SK-N-SH (cell line): ENCODE data around the gene ARID4B. TPM values are rescaled to one million over a fixed set of nuclear protein-coding genes. Genes with fewer than 3 reads are reported as not detected.

Experiments
- CTCF ChIA-PET: fragments of 300-600, 350-600 bp; formaldehyde crosslinking; extraction: SDS; loops from one replicate; lab custom pipeline; 2021; lab: Yijun Ruan, JAX
- POLR2A ChIA-PET: fragments of 350-600 bp; sonication (Branson Sonifier 250); formaldehyde crosslinking; extraction: SDS; loops from one replicate; lab custom pipeline; 2020; ENCODE audit warnings: antibody characterized with exemption, inconsistent platforms; lab: Yijun Ruan, JAX
- DNase-seq: peaks from one replicate; pipeline ENCODE4 v3.0.0; 2012
- H2AFZ ChIP-seq: fragments of 200-600 bp; sonication (generic); 2 replicates; pipeline ENCODE4 v1.8.1; 2016; ENCODE audit warnings: antibody characterized with exemption, mild to moderate bottlenecking, low read depth
- H3F3A ChIP-seq: fragments of 200-600 bp; sonication (generic); replicated peaks from 2 replicates; pipeline ENCODE3; 2016; ENCODE audit warnings: antibody characterized with exemption, mild to moderate bottlenecking; ENCODE audit not compliant: insufficient read depth
- H3K27ac ChIP-seq, 2 experiments: fragments of 200-500 bp in 1 of 2; fragments of 200-600 bp in 1 of 2; sonication (Bioruptor generic) in 1 of 2; sonication (generic), shearing (Covaris generic) in 1 of 2; 2 replicates each; pipeline versions ENCODE4 v1.5.1 to v1.6.1; 2014 to 2016; ENCODE audit warnings: low read depth in 2 of 2, inconsistent platforms in 1 of 2, low read length in 1 of 2, mild to moderate bottlenecking in 1 of 2, mixed read lengths in 1 of 2
- H3K27me3 ChIP-seq: fragments of 200-600 bp; sonication (generic), shearing (Covaris generic); 2 replicates; pipeline ENCODE4 v1.6.1; 2016; ENCODE audit warnings: mixed run types; ENCODE audit not compliant: insufficient read depth
- H3K36me3 ChIP-seq, 2 experiments: fragments of 200-500 bp in 1 of 2; fragments of 200-600 bp in 1 of 2; sonication (Bioruptor generic) in 1 of 2; sonication (generic) in 1 of 2; replicated peaks in 1 of 2; 2 replicates each; pipeline versions ENCODE3 to v1.5.1; 2014 to 2016; ENCODE audit warnings: low read length in 1 of 2, mild to moderate bottlenecking in 1 of 2; ENCODE audit not compliant: insufficient read depth in 2 of 2, control insufficient read depth in 1 of 2
- H3K4me1 ChIP-seq, 2 experiments: fragments of 200-500 bp in 1 of 2; fragments of 200-600 bp in 1 of 2; sonication (Bioruptor generic) in 1 of 2; sonication (generic), shearing (Covaris generic) in 1 of 2; 2 replicates each; pipeline versions ENCODE4 v1.5.1 to v1.6.1; 2014 to 2016; ENCODE audit warnings: low read depth in 1 of 2, low read length in 1 of 2, mixed run types in 1 of 2; ENCODE audit not compliant: insufficient read depth in 2 of 2, control insufficient read depth in 1 of 2
- H3K4me2 ChIP-seq: fragments of 200-600 bp; sonication (generic), shearing (Covaris generic); 2 replicates; pipeline ENCODE4 v1.6.1; 2017; ENCODE audit warnings: mixed run types
- H3K4me3 ChIP-seq, 2 experiments: fragments of 200-500 bp in 1 of 2; fragments of 200-600 bp in 1 of 2; sonication (Bioruptor generic) in 1 of 2; sonication (generic), shearing (Covaris generic) in 1 of 2; 2 replicates each; pipeline versions ENCODE4 v1.5.1 to v1.8.1; 2014 to 2016; ENCODE audit warnings: low read depth in 2 of 2, inconsistent platforms in 1 of 2, low read length in 1 of 2, mild to moderate bottlenecking in 1 of 2, mixed read lengths in 1 of 2, moderate library complexity in 1 of 2
- H3K79me2 ChIP-seq: fragments of 200-600 bp; sonication (generic); 2 replicates; pipeline ENCODE4 v1.8.1; 2017; ENCODE audit warnings: mild to moderate bottlenecking; ENCODE audit not compliant: insufficient read depth
- H3K9ac ChIP-seq: fragments of 200-600 bp; sonication (generic); 2 replicates; pipeline ENCODE4 v1.6.1; 2017; ENCODE audit warnings: mixed run types
- H3K9me2 ChIP-seq: fragments of 200-600 bp; sonication (generic); 2 replicates; pipeline ENCODE4 v1.6.1; 2017; ENCODE audit warnings: mixed run types
- H3K9me3 ChIP-seq: fragments of 200-600 bp; sonication (generic); 2 replicates; pipeline ENCODE4 v1.6.1; 2017; ENCODE audit warnings: mixed run types, mild to moderate bottlenecking, moderate library complexity
- H4K20me1 ChIP-seq: fragments of 200-600 bp; sonication (generic); 2 replicates; pipeline ENCODE4 v1.6.1; 2017; ENCODE audit warnings: mild to moderate bottlenecking, mixed run types; ENCODE audit not compliant: insufficient read depth
- CTCF ChIP-seq: fragments of 200-600 bp; sonication (generic); IDR thresholded peaks from 2 replicates; pipeline ENCODE4 v1.6.1; 2017; ENCODE audit warnings: antibody characterized with exemption, mild to moderate bottlenecking, moderate library complexity
- ELF1 ChIP-seq: IDR thresholded peaks from 2 replicates; pipeline ENCODE4 v1.4.0; 2012
- EP300 ChIP-seq, 2 experiments: IDR thresholded peaks; 2 replicates each; pipeline versions ENCODE4 v1.4.0 to v1.6.1; 2012; ENCODE audit warnings: borderline replicate concordance in 1 of 2, low read depth in 1 of 2, low read length in 1 of 2
- MAX ChIP-seq: IDR thresholded peaks from 2 replicates; pipeline ENCODE4 v1.4.0; 2012; ENCODE audit warnings: low read depth
- MEF2A ChIP-seq: IDR thresholded peaks from 2 replicates; pipeline ENCODE4 v1.4.0; 2012; ENCODE audit warnings: low read depth, borderline replicate concordance
- NFIC ChIP-seq: IDR thresholded peaks from 2 replicates; pipeline ENCODE4 v1.4.0; 2012; ENCODE audit warnings: borderline replicate concordance
- RAD21 ChIP-seq: IDR thresholded peaks from 2 replicates; pipeline ENCODE4 v1.6.1; 2012; ENCODE audit warnings: mild to moderate bottlenecking, low read length
- REST ChIP-seq: IDR thresholded peaks from 2 replicates; pipeline ENCODE4 v1.6.1; 2012; ENCODE audit warnings: mild to moderate bottlenecking, low read depth, low read length, moderate library complexity
- SMC3 ChIP-seq: IDR thresholded peaks from 2 replicates; pipeline ENCODE4 v1.6.1; 2012; ENCODE audit warnings: low read depth, low read length, improper control_type of control experiment
- TCF12 ChIP-seq: IDR thresholded peaks from 2 replicates; pipeline ENCODE4 v1.4.0; 2012
- USF1 ChIP-seq: IDR thresholded peaks from 2 replicates; pipeline ENCODE4 v1.4.0; 2012; ENCODE audit warnings: low read depth, borderline replicate concordance
- WGBS: methylation state at CpG from one replicate; pipeline ENCODE4 v1.1.6; 2017; ENCODE audit warnings: low lambda C conversion rate; 5-methylcytosine and 5-hydroxymethylcytosine counted together
- polyA plus RNA-seq, 3 experiments: library from polyadenylated mRNA; depleted of rRNA; stranded (reverse); fragments of >200 nt; gene quantifications; 2 replicates each; pipeline ENCODE4 v1.2.3, GENCODE V29; 2012
- TF ChIP-seq, protein P1 (sequence below): IDR thresholded peaks from 2 replicates; pipeline ENCODE4; 2012

Gene ARID4B
- polyA plus RNA-seq, 1 of the 3 experiments (the other 2 are of a cell fraction), result 4.4 TPM

DNA sequence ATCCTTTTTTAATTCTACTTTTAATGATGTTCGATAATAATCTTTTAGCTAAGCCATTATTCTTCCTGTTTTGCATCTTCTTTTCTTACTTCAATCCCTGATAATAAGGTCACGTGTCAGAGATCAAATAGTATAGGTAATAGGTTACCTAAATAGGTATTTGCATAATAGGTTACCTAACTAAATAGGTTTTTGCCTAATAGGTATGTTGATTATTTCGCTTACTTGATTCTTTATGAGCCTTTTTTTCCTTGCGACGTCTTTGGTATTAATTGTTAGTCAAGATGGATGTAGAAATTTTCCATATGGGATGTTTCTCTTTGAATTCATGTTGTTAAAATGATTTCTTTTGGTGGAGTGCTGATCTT, 2.9 kb upstream of the ARID4B start:
- TF ChIP-seq SMC3 (no peak), REST (no peak), MAX (no peak), EP300 (IDR thresholded peaks at IDR 0.05; ENCODE audit: borderline replicate concordance in 1 of 2, low read depth in 1 of 2, low read length in 1 of 2) (no peak), MEF2A (no peak), TCF12 (no peak), USF1 (no peak)
- TF ChIP-seq, all 33 proteins: peak for 0
- Histone ChIP-seq H3K4me2 (peak overlapping the region; percentile 85), H3K27ac (peak overlapping the region; percentile 0 to 96; a peak in 2 of 4 replicates), H3K9me3 (no peaks in the 10 kb centered on the region), H3K36me3 (peaks cover 17 to 28% of the 10 kb centered on the region in 2 experiments), H3K79me2 (peaks cover 87% of the 10 kb centered on the region), H3K9ac (peak overlapping the region; percentile 82; the same call in 1 of the 2 replicates), H3K4me1 (peaks cover 4 to 18% of the 10 kb centered on the region in 2 experiments; a peak in 2 of 4 replicates), H3F3A (peaks cover 19% of the 10 kb centered on the region), H3K27me3 (no peaks in the 10 kb centered on the region), H3K9me2 (no peaks in the 10 kb centered on the region), H3K4me3 (peak overlapping the region; percentile 75 to 86), H4K20me1 (peaks cover 34% of the 10 kb centered on the region), H2AFZ (no peak overlapping the region)
- ChIA-PET CTCF (interaction anchor here (1.1 to 4.8 kb wide), 4 partner anchors 8 to 162 kb away, joined by 3 to 33 read pairs (median 4); no protein-coding TSS in a partner anchor), POLR2A (no interaction called here)
- DNase-seq, result no peak
- 64% methylated on average over 5 of the region's 5 CpGs for WGBS

GRCh38 chr1:235329139-235329902, 1.3 kb upstream of the ARID4B start:
- no peaks in the 10 kb centered on the region for H3K9me2 ChIP-seq
- WGBS, result 2% methylated on average over 24 of the region's 24 CpGs
- no peak for TF ChIP-seq MAX
- TF ChIP-seq EP300 (IDR thresholded peaks at IDR 0.05; ENCODE audit: borderline replicate concordance in 1 of 2, low read depth in 1 of 2, low read length in 1 of 2), result no peak
- TF ChIP-seq, protein P1, sequence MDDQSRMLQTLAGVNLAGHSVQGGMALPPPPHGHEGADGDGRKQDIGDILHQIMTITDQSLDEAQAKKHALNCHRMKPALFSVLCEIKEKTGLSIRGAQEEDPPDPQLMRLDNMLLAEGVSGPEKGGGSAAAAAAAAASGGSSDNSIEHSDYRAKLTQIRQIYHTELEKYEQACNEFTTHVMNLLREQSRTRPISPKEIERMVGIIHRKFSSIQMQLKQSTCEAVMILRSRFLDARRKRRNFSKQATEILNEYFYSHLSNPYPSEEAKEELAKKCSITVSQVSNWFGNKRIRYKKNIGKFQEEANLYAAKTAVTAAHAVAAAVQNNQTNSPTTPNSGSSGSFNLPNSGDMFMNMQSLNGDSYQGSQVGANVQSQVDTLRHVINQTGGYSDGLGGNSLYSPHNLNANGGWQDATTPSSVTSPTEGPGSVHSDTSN, result no peak
- TF ChIP-seq ELF1, result no peak
- peak; percentile 26 for TF ChIP-seq CTCF
- peak; percentile 36 for TF ChIP-seq RAD21
- no peak for TF ChIP-seq NFIC
- H3K4me1 ChIP-seq, result peaks cover 12 to 28% of the 10 kb centered on the region in 2 experiments; a peak in 3 of 4 replicates
- peak; percentile 24 for DNase-seq
- H3K9me3 ChIP-seq, result no peaks in the 10 kb centered on the region
- peak overlapping the region; percentile 82 for H3K9ac ChIP-seq
- H4K20me1 ChIP-seq, result peaks cover 50% of the 10 kb centered on the region
- H3F3A ChIP-seq, result peaks cover 19% of the 10 kb centered on the region
- CTCF ChIA-PET, result interaction anchor here (1.0 to 5.9 kb wide), 6 partner anchors 38 to 161 kb away, joined by 3 to 34 read pairs (median 4); partner anchors contain the start of gene TBCE
- peak overlapping the region; percentile 75 to 86 for H3K4me3 ChIP-seq
- peak overlapping the region; percentile 85 for H3K4me2 ChIP-seq
- H2AFZ ChIP-seq, result peak overlapping the region; percentile 24
- POLR2A ChIA-PET, result interaction anchor here (1.0 to 1.8 kb wide), 3 partner anchors 10 to 86 kb away, joined by 3 to 6 read pairs (median 5); partner anchors contain the start of gene TBCE
- H3K27me3 ChIP-seq, result no peaks in the 10 kb centered on the region
- peak overlapping the region; percentile 96 to 99 for H3K27ac ChIP-seq
- peaks cover 14 to 27% of the 10 kb centered on the region in 2 experiments for H3K36me3 ChIP-seq
- peaks cover 87% of the 10 kb centered on the region for H3K79me2 ChIP-seq
